Measurements from ENCODE around the gene LRRTM2. TPM values are rescaled to one million over a fixed set of nuclear protein-coding genes. Genes with fewer than 3 reads are reported as not detected.
A peak's percentile ranks its signal among the peaks of the same experiment; 100 is the strongest.

Gene LRRTM2
- total RNA-seq, 2 donors from 2014 or later: not detected

DNA sequence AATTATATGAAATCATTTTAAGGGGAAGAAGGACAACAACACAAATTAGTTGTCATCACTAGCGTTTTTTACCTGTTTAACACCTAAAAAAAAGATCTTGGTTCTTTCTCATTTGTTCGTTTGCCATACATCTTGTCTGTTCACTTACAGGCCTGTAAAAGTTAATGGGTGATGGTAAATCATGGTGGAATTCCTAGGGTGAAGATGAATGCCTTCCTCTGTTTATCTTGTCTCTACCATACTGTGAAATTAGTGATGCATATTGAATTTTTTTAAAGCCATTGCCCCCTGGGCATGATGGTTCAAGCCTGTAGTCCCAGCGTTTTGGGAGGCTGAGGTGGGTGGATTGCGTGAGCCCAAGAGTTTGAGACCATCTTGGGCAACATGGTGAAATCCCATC is 46.6 kb downstream of the LRRTM2 start:
- Histone ChIP-seq H3K9me3 (no peaks in the 10 kb centered on the region), H3K36me3 (no peaks in the 10 kb centered on the region), H3K4me3 (no peak overlapping the region), H3K4me1 (replicated peaks) (no peaks in the 10 kb centered on the region), H3K27ac (no peak overlapping the region), H3K27me3 (replicated peaks; ENCODE audit: insufficient read depth) (no peaks in the 10 kb centered on the region)
- no peak for DNase-seq (ENCODE audit: low spot score)
- TF ChIP-seq POLR2A (IDR thresholded peaks at IDR 0.05): no peak
- TF ChIP-seq CTCF (IDR thresholded peaks at IDR 0.05): no peak
- no peak for TF ChIP-seq POLR2AphosphoS5 (IDR thresholded peaks at IDR 0.05)
- WGBS: 71% methylated on average over 4 of the region's 4 CpGs
- intact Hi-C loops (cut with DNase I): no loop called here

DNA sequence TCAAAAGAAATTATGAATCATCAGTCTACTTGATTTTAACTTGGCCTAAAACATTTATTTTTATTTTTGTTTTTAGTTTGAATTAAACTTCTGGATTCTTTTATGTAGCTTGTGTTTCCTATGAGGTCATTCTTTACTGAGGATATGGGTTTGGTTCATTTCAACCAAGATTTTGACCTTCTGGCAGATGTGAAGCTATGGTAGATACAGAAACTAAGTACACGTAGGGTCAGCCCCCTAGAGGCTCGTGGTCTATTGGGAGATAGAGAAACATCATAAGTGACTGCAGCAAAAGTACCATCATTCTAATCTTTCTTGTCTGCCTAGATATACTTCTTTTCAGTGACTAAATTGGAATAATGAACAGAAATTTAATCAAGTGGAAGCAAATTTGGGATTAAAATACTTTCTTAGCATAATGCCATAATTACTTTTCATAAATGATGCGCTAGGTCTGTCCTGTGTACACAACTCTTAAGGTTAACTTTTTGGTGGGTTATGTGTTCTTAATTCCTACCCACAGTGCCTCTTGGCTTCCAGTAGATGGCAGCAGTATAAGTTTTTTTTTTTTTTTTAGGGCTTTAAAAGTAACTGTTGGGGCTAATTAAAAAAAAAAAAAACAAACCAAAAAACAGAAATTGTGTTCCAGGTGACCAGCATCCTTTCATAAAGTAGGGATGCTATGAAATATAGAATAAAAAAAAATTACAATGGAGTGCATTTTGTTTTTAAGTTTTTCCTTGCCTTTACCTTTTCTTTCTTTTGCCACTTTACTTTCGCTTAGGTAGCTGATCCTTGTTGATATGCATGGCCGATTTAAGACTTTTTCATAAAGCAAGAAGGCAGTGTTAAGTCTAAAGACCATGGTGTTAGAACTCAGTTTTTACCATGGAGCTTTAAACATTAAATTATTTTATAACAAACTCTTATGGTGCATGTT is 49.9 kb downstream of the LRRTM2 start:
- no peak for DNase-seq (ENCODE audit: low spot score)
- intact Hi-C loops (cut with DNase I): no loop called here
- no peak overlapping the region for H3K27ac ChIP-seq
- no peak overlapping the region for H3K4me3 ChIP-seq
- H3K27me3 ChIP-seq (replicated peaks; ENCODE audit: insufficient read depth): no peaks in the 10 kb centered on the region
- WGBS: 59% methylated on average over 5 of the region's 5 CpGs
- no peaks in the 10 kb centered on the region for H3K36me3 ChIP-seq
- TF ChIP-seq CTCF (IDR thresholded peaks at IDR 0.05) (peak in 3 of 4 experiments; percentile 34 to 39 (median 35)), POLR2AphosphoS5 (IDR thresholded peaks at IDR 0.05) (no peak)
- no peaks in the 10 kb centered on the region for H3K9me3 ChIP-seq
- no peaks in the 10 kb centered on the region for H3K4me1 ChIP-seq (replicated peaks)

DNA sequence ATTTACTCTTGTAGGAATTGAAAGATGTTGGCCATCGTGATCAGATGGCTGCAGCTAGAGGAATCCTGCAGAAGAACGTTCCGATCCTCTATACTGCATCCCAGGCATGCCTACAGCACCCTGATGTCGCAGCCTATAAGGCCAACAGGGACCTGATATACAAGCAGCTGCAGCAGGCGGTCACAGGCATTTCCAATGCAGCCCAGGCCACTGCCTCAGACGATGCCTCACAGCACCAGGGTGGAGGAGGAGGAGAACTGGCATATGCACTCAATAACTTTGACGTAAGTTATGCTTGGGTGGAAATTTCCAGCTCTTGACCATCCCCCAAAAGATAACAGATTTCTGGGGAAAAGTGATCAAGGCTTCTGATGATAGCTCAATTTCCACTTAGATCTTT is 50.6 kb downstream of the LRRTM2 start:
- no peaks in the 10 kb centered on the region for H3K9me3 ChIP-seq
- no peak for DNase-seq (ENCODE audit: low spot score)
- WGBS: 72% methylated on average over 7 of the region's 7 CpGs
- H3K4me3 ChIP-seq: no peak overlapping the region
- TF ChIP-seq POLR2AphosphoS5 (IDR thresholded peaks at IDR 0.05) (no peak), CTCF (IDR thresholded peaks at IDR 0.05) (no peak), POLR2A (IDR thresholded peaks at IDR 0.05) (no peak)
- intact Hi-C loops (cut with DNase I): no loop called here
- H3K4me1 ChIP-seq (replicated peaks): no peaks in the 10 kb centered on the region
- no peak overlapping the region for H3K27ac ChIP-seq
- H3K27me3 ChIP-seq (replicated peaks; ENCODE audit: insufficient read depth): no peaks in the 10 kb centered on the region
- H3K36me3 ChIP-seq: no peaks in the 10 kb centered on the region

GRCh38 chr5:138820695-138821094 is 54.4 kb downstream of the LRRTM2 start:
- TF ChIP-seq CTCF (IDR thresholded peaks at IDR 0.05) (no peak), POLR2A (IDR thresholded peaks at IDR 0.05) (no peak), POLR2AphosphoS5 (IDR thresholded peaks at IDR 0.05) (no peak)
- H3K27ac ChIP-seq: no peak overlapping the region
- no peaks in the 10 kb centered on the region for H3K4me1 ChIP-seq (replicated peaks)
- no peak overlapping the region for H3K4me3 ChIP-seq
- no peaks in the 10 kb centered on the region for H3K9me3 ChIP-seq
- no peaks in the 10 kb centered on the region for H3K36me3 ChIP-seq
- H3K27me3 ChIP-seq (replicated peaks; ENCODE audit: insufficient read depth): no peaks in the 10 kb centered on the region
- intact Hi-C loops (cut with DNase I): no loop called here
- no peak for DNase-seq (ENCODE audit: low spot score)
- 93% methylated on average over 3 of the region's 3 CpGs for WGBS

DNA sequence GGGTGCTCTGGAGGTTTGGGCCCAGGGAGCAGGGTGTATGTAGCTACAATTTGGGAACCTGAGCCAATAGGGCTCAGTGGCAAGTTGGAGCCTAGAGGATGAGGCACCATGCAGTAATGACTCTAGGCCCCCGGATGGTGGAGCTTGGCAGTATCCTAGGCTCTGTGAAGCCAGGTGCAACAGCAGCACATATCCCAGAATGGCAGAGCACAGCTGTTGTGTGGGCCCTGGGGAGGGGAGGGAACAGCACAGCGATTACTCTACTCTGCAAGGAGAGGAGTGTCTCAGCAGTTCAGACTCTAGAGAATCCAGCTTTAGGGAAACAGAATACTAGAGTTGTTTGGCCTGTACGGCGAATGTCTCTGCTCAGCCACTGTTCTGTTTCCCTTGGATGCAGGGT is 56.1 kb downstream of the LRRTM2 start:
- 90% methylated on average over 4 of the region's 4 CpGs for WGBS
- Histone ChIP-seq H3K4me3 (no peak overlapping the region), H3K4me1 (replicated peaks) (no peaks in the 10 kb centered on the region), H3K27ac (no peak overlapping the region), H3K27me3 (replicated peaks; ENCODE audit: insufficient read depth) (no peaks in the 10 kb centered on the region), H3K9me3 (no peaks in the 10 kb centered on the region), H3K36me3 (no peaks in the 10 kb centered on the region)
- TF ChIP-seq POLR2AphosphoS5 (IDR thresholded peaks at IDR 0.05) (no peak), POLR2A (IDR thresholded peaks at IDR 0.05) (no peak), CTCF (IDR thresholded peaks at IDR 0.05) (no peak)
- intact Hi-C loops (cut with DNase I): no loop called here
- no peak for DNase-seq (ENCODE audit: low spot score)

Measured in prostate gland (tissue), 2 donors.